B cell (primary cell): Measurements from ENCODE around the gene LGR5. TPM values are rescaled to one million over a fixed set of nuclear protein-coding genes. Genes with fewer than 3 reads are reported as not detected.

ENCODE experiments used
- ATAC-seq: fragments of 200-7000 bp; cut with Tn5 transposase; one replicate; pipeline ENCODE4 v1.10.0; 2021; ENCODE audit warnings: low read depth, mild to moderate bottlenecking, moderate number of reproducible peaks, moderate library complexity
- CTCF ChIA-PET: fragments of 350-600 bp; sonication (Branson Sonifier 250); formaldehyde crosslinking; loops from one replicate; lab custom pipeline; 2021; ENCODE audit warnings: antibody characterized with exemption, inconsistent platforms; lab: Charles Lee
- POLR2A ChIA-PET: fragments of 350-600 bp; sonication (Branson Sonifier 250); formaldehyde crosslinking; loops from one replicate; lab custom pipeline; 2021; ENCODE audit warnings: antibody characterized with exemption; lab: Charles Lee
- DNase-seq: peaks from one replicate; pipeline ENCODE4 v3.0.0; 2013
- H2AFZ ChIP-seq: 2 replicates; pipeline ENCODE4 v1.6.1; 2012; ENCODE audit warnings: mild to moderate bottlenecking, low read depth, low read length; ENCODE audit not compliant: insufficient read depth, poor library complexity, severe bottlenecking
- H3K27ac ChIP-seq, 2 donors: 1 replicate in 1 of 2; 2 replicates in 1 of 2; pipeline ENCODE4 v1.5.1; 2012 to 2013; ENCODE audit warnings: low read length in 2 of 2, mild to moderate bottlenecking in 2 of 2, moderate library complexity in 1 of 2
- H3K27me3 ChIP-seq, 4 experiments: fragments of 200-600 bp in 1 of 4; sonication (generic) in 1 of 4; replicated peaks in 1 of 4; 1 replicate in 2 of 4; 2 replicates in 2 of 4; pipeline versions ENCODE4 v1.6.1 to v1.7.0; 2013 to 2016; ENCODE audit warnings: low read length in 3 of 4, mild to moderate bottlenecking in 2 of 4, mixed read lengths in 1 of 4, moderate library complexity in 1 of 4; ENCODE audit not compliant: insufficient read depth in 4 of 4, control insufficient read depth in 3 of 4; ENCODE audit errors: control extremely low read depth in 1 of 4
- H3K36me3 ChIP-seq, 2 experiments: replicated peaks in 1 of 2; 1 replicate in 1 of 2; 2 replicates in 1 of 2; pipeline versions ENCODE4 v1.6.1 to v1.7.1; 2013; ENCODE audit warnings: low read length in 1 of 2; ENCODE audit not compliant: insufficient read depth in 2 of 2, control insufficient read depth in 1 of 2; ENCODE audit errors: control extremely low read depth in 1 of 2, extremely low read depth in 1 of 2
- H3K4me1 ChIP-seq, 2 donors: fragments of 200-600 bp in 1 of 2; sonication (generic) in 1 of 2; 1 replicate in 1 of 2; 2 replicates in 1 of 2; pipeline versions ENCODE4 v1.5.1 to v1.6.1; 2013 to 2017; ENCODE audit warnings: low read length in 2 of 2; ENCODE audit not compliant: control insufficient read depth in 2 of 2, insufficient read depth in 2 of 2
- H3K4me2 ChIP-seq: replicated peaks from 2 replicates; pipeline ENCODE3; 2012; ENCODE audit warnings: mild to moderate bottlenecking, low read depth, low read length; ENCODE audit not compliant: poor library complexity, severe bottlenecking
- H3K4me3 ChIP-seq, 5 experiments: fragments of 200-600 bp in 1 of 5; sonication (generic) in 1 of 5; 1 replicate in 3 of 5; 2 replicates in 2 of 5; pipeline versions ENCODE4 v1.5.1 to v1.7.0; 2011 to 2016; ENCODE audit warnings: low read length in 4 of 5, mild to moderate bottlenecking in 4 of 5, low read depth in 2 of 5, control low read depth in 1 of 5, moderate library complexity in 1 of 5; ENCODE audit not compliant: insufficient read depth in 1 of 5; ENCODE audit errors: control extremely low read depth in 1 of 5, extremely low read depth in 1 of 5
- H3K79me2 ChIP-seq: fragments of 200-600 bp; sonication (generic); one replicate; pipeline ENCODE4 v1.6.0; 2016; ENCODE audit warnings: low read length; ENCODE audit not compliant: control insufficient read depth, insufficient read depth
- H3K9ac ChIP-seq: fragments of 200-600 bp; sonication (generic); 2 replicates; pipeline ENCODE4 v1.6.1; 2017; ENCODE audit warnings: mild to moderate bottlenecking, low read length, moderate library complexity
- H3K9me3 ChIP-seq, 3 donors: one replicate each; pipeline versions ENCODE4 v1.6.1 to v1.7.1; 2013; ENCODE audit warnings: low read length in 2 of 3; ENCODE audit not compliant: control insufficient read depth in 2 of 3, insufficient read depth in 1 of 3; ENCODE audit errors: control extremely low read depth in 1 of 3
- H4K20me1 ChIP-seq: 2 replicates; pipeline ENCODE4 v1.6.0; 2012; ENCODE audit warnings: mild to moderate bottlenecking, low read length; ENCODE audit not compliant: insufficient read depth, control insufficient read depth, poor library complexity, severe bottlenecking
- H3K27ac Mint-ChIP-seq: one replicate; pipeline ENCODE4 v1.8.0; 2021; ENCODE audit warnings: mixed read lengths
- H3K27me3 Mint-ChIP-seq: one replicate; pipeline ENCODE4 v1.8.0; 2021; ENCODE audit warnings: mixed read lengths
- H3K4me1 Mint-ChIP-seq: one replicate; pipeline ENCODE4 v1.8.0; 2021; ENCODE audit warnings: mixed read lengths
- H3K4me3 Mint-ChIP-seq: one replicate; pipeline ENCODE4 v1.8.0; 2021; ENCODE audit warnings: mixed read lengths
- H3K9me3 Mint-ChIP-seq: one replicate; pipeline ENCODE4 v1.8.0; 2022; ENCODE audit warnings: mixed read lengths; ENCODE audit not compliant: insufficient read depth
- CTCF ChIP-seq: fragments of 200-600 bp; IDR thresholded peaks from one replicate; pipeline ENCODE4 v1.8.0; 2022; ENCODE audit warnings: antibody characterized with exemption, mild to moderate bottlenecking
- EZH2 ChIP-seq: IDR thresholded peaks from 2 replicates; pipeline ENCODE4 v1.6.1; 2012; ENCODE audit warnings: borderline replicate concordance, low read depth, mild to moderate bottlenecking, moderate library complexity, low read length; ENCODE audit not compliant: insufficient read depth, poor library complexity, severe bottlenecking
- WGBS: methylation state at CpG from one replicate; pipeline ENCODE4 v1.1.5; 2013; ENCODE audit warnings: missing lambda C conversion rate; ENCODE audit not compliant: insufficient coverage; 5-methylcytosine and 5-hydroxymethylcytosine counted together
- intact Hi-C: fragments of 100-400 bp; cut with micrococcal nuclease; formaldehyde crosslinking; loops from one replicate; pipeline ENCODE4 v1.10.0; 2022
- polyA plus RNA-seq: library from polyadenylated mRNA; depleted of rRNA; stranded (reverse); fragments of >200 nt; gene quantifications from 2 replicates; pipeline ENCODE4 v1.2.3, GENCODE V29; 2012
- total RNA-seq, 2 donors: library from RNA; stranded (reverse); fragments of 120-200 nt in 1 of 2; gene quantifications; 1 replicate in 1 of 2; 2 replicates in 1 of 2; pipeline versions ENCODE4 v1.2.3 to v1.2.4, GENCODE V29; 2013 to 2022

The LGR5 gene
- total and polyA plus RNA-seq, 2 donors (not counting 1 experiment from before 2014, with no cell fraction given): 0.06 TPM; not detected in 1

DNA sequence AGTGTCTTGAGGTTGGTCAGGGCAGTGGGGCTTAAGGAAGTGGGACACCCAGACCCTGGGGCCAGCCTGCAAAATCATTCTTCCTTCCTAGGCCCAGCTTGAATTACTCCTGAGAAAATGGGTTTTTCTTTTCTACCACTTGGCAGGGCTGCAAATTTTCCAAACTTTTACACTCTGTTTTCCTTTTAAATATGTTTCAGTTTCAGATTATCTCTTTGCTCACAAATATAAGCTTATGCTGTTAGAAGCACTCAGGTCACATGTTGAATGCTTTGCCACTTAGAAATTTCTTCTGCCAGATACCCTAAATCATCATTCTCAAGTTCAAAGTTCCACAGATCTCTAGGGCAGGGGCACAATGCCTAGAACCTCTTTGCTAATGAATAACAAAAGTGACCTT is 2.9 kb upstream of the LGR5 start:
- no peaks in the 10 kb centered on the region for H4K20me1 ChIP-seq
- H3K27ac ChIP-seq: no peak overlapping the region
- no peak overlapping the region for H3K9ac ChIP-seq
- no peak for DNase-seq
- H3K27me3 Mint-ChIP-seq: peaks cover 53% of the 10 kb centered on the region
- intact Hi-C loops: no loop called here
- no peak overlapping the region for H3K4me3 Mint-ChIP-seq
- H3K79me2 ChIP-seq: no peaks in the 10 kb centered on the region
- no peak overlapping the region for H3K4me3 ChIP-seq
- peaks cover 0 to 32% (median 7%) of the 10 kb centered on the region in 4 experiments for H3K27me3 ChIP-seq
- POLR2A ChIA-PET: no interaction called here
- H3K9me3 Mint-ChIP-seq: peaks cover 9% of the 10 kb centered on the region
- H3K4me1 ChIP-seq: peaks cover 22% of the 10 kb centered on the region in 2 donors
- no peak overlapping the region for H3K27ac Mint-ChIP-seq
- no peak overlapping the region for H2AFZ ChIP-seq
- peaks cover 0 to 14% (median 10%) of the 10 kb centered on the region in 3 donors for H3K9me3 ChIP-seq
- no peaks in the 10 kb centered on the region for H3K36me3 ChIP-seq
- no peak for ATAC-seq
- CTCF ChIA-PET: no interaction called here
- no peak overlapping the region for H3K4me2 ChIP-seq
- TF ChIP-seq CTCF (no peak), EZH2 (no peak)
- peaks cover 21% of the 10 kb centered on the region for H3K4me1 Mint-ChIP-seq

GRCh38 chr12:71438670-71439361 is 782 bp upstream of the LGR5 start:
- peak overlapping the region; percentile 89 for H3K4me2 ChIP-seq
- intact Hi-C loops: no loop called here
- H3K27ac ChIP-seq: no peak overlapping the region
- H3K27me3 ChIP-seq: peaks cover 0 to 38% (median 7%) of the 10 kb centered on the region in 4 experiments
- Mint-ChIP-seq H3K27me3 (peaks cover 47% of the 10 kb centered on the region), H3K9me3 (peaks cover 9% of the 10 kb centered on the region), H3K4me3 (peak overlapping the region; percentile 86), H3K4me1 (peaks cover 22% of the 10 kb centered on the region), H3K27ac (no peak overlapping the region)
- TF ChIP-seq EZH2 (no peak), CTCF (no peak)
- POLR2A ChIA-PET: no interaction called here
- H3K9me3 ChIP-seq: peaks cover 0 to 12% (median 10%) of the 10 kb centered on the region in 3 donors
- H3K4me1 ChIP-seq: peaks cover 22% of the 10 kb centered on the region in 2 donors
- H4K20me1 ChIP-seq: no peaks in the 10 kb centered on the region
- H3K79me2 ChIP-seq: no peaks in the 10 kb centered on the region
- ATAC-seq (no peak), DNase-seq (peak; percentile 7)
- CTCF ChIA-PET: no interaction called here
- peak overlapping the region; percentile 61 for H2AFZ ChIP-seq
- peak overlapping the region; percentile 56 for H3K9ac ChIP-seq
- H3K4me3 ChIP-seq: peak overlapping the region; percentile 9 to 58 (median 47)
- WGBS: 17% methylated on average over 11 of the region's 17 CpGs
- no peaks in the 10 kb centered on the region for H3K36me3 ChIP-seq
